Stomach (tissue), 4 donors: ENCODE results near the gene LRRC70.

ENCODE experiments used
- CTCF ChIP-seq, 7 experiments: fragments of 450-650 bp in 4 of 7; fragments of 200-600 bp in 3 of 7; sonication (generic) in 3 of 7; IDR thresholded peaks; one replicate each; pipeline ENCODE4 v1.5.1; 2016 to 2019; ENCODE audit warnings: antibody characterized with exemption in 7 of 7, control low read depth in 2 of 7, mild to moderate bottlenecking in 1 of 7
- POLR2A ChIP-seq, 4 donors: fragments of 450-650 bp; IDR thresholded peaks; one replicate each; pipeline ENCODE4 v1.6.1; 2016; ENCODE audit warnings: antibody characterized with exemption in 4 of 4, control low read depth in 2 of 4, mild to moderate bottlenecking in 1 of 4, moderate library complexity in 1 of 4
- POLR2AphosphoS5 ChIP-seq, 3 donors: sonication (generic); formaldehyde crosslinking; IDR thresholded peaks; one replicate each; pipeline ENCODE4 v1.6.1; 2016; ENCODE audit warnings: antibody characterized with exemption in 3 of 3

- TF ChIP-seq POLR2A (IDR thresholded peaks at IDR 0.05) = no peak
- no peak for TF ChIP-seq CTCF (IDR thresholded peaks at IDR 0.05)
- no peak for TF ChIP-seq POLR2AphosphoS5 (IDR thresholded peaks at IDR 0.05)
Measured at GRCh38 chr5:62555930-62556329, 22.7 kb upstream of the LRRC70 start.
